H1 (cell line): ENCODE data around the gene COL6A1.

Source experiments
- CBX8 ChIP-seq: fragments of 300-800, 300-1000 bp; sonication (generic); IDR thresholded peaks from 2 replicates; pipeline ENCODE4 v1.7.1; 2016; ENCODE audit warnings: low read depth, low read length, borderline replicate concordance
- CHD2 ChIP-seq: IDR thresholded peaks from 2 replicates; pipeline ENCODE4 v1.6.1; 2012; ENCODE audit warnings: low read length, improper control_type of control experiment
- CTCF ChIP-seq, 3 experiments: IDR thresholded peaks; 1 replicate in 2 of 3; 2 replicates in 1 of 3; pipeline versions ENCODE4 v1.5.1 to v1.6.1; 2011; ENCODE audit warnings: low read length in 3 of 3, mild to moderate bottlenecking in 3 of 3, inconsistent platforms in 2 of 3, low read depth in 1 of 3, moderate library complexity in 1 of 3; ENCODE audit not compliant: insufficient read depth in 1 of 3; ENCODE audit errors: control extremely low read depth in 1 of 3
- EZH2 ChIP-seq: fragments of 200-600 bp; sonication (generic); IDR thresholded peaks from 2 replicates; pipeline ENCODE4 v1.7.1; 2012; ENCODE audit warnings: low read depth, mild to moderate bottlenecking, moderate library complexity, low read length, inconsistent platforms; ENCODE audit not compliant: severe bottlenecking
- MAX ChIP-seq: IDR thresholded peaks from 2 replicates; pipeline ENCODE4 v1.6.1; 2012; ENCODE audit warnings: inconsistent platforms
- SAP30 ChIP-seq: fragments of 300-600 bp; sonication (generic); IDR thresholded peaks from 2 replicates; pipeline ENCODE4 v1.7.1; 2012; ENCODE audit warnings: low read length, moderate library complexity, mild to moderate bottlenecking, inconsistent platforms; ENCODE audit not compliant: insufficient read depth, insufficient replicate concordance
- SP1 ChIP-seq: IDR thresholded peaks from 2 replicates; pipeline ENCODE4 v1.6.1; 2011; ENCODE audit warnings: low read depth, low read length
- ZNF274 ChIP-seq: IDR thresholded peaks from 2 replicates; pipeline ENCODE4 v1.7.0; 2012; ENCODE audit warnings: low read length, borderline replicate concordance; ENCODE audit errors: extremely low read depth

GRCh38 chr21:46017148-46017547, 35.6 kb downstream of the COL6A1 start:
- no peak for TF ChIP-seq CTCF (IDR thresholded peaks at IDR 0.05; ENCODE audit: control extremely low read depth in 1 of 3, insufficient read depth in 1 of 3, low read depth in 1 of 3, low read length in 3 of 3)
- no peak for TF ChIP-seq CHD2
- no peak for TF ChIP-seq MAX
- no peak for TF ChIP-seq SAP30
- no peak for TF ChIP-seq EZH2
- TF ChIP-seq ZNF274 = no peak
- no peak for TF ChIP-seq CBX8
- TF ChIP-seq SP1 = no peak
